ENCODE data around the gene IRAK1.
A peak's percentile ranks its signal among the peaks of the same experiment; 100 is the strongest.
"Not testable (repeated sequence)": the region's sequence is repeated elsewhere in the genome, so short reads cannot be mapped to it uniquely, and the experiment has no call there.

Gene IRAK1

DNA sequence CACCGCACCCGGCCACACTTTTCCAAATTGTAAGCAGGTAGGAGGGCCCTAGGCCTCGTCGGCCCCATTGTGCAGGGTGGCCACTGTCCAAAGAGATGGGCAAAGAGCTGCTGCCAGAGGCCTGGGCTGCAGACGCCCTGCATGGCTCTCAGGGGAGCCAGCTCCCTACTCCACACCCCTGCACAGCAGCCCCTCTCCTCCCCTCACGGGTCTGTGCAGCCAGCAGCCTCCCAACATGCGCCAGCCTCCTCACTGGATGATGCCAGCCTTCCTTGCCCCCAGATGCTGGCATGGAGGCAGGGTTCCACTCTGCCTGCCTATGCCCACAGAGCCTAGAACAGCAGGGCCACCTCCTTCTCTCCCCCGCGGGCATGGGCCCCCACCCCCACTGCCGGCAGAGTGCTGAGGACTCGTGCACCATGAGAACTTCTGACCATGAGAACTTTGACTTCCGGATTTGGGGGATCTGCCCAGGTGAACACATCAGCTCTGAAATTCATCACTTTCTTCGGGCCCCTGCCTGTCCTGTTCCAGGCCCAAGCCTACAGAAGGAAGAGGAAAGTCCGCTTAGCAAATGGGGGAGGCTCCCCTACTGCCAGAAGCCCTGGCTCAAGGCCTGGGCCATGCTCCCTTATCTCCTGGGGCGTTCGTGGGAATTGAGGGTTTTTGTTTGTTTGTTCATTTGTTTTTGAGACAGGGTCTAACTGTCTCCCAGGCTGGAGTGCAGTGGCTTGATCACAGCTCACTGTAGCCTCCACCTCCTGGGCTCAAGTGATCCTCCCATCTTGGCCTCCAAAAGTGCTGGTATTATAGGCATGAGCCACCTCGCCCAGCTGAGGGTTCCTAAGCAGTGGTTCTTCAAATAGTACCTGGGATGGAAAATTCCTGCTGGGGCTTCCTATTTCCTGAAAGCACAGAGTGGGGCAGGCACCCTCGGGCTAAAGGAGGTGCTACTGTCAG is 8.0 kb downstream of the IRAK1 start:
- Histone ChIP-seq H3K36me3 (ENCODE audit: insufficient read depth, low read length) (no peaks in the 10 kb centered on the region), H3K27me3 (ENCODE audit: insufficient read depth, low read length) (no peaks in the 10 kb centered on the region), H3K4me1 (ENCODE audit: control insufficient read depth, insufficient read depth, low read length, unreplicated experiment) (peaks cover 6% of the 10 kb centered on the region), H3K79me2 (ENCODE audit: control insufficient read depth, insufficient read depth, low read length, unreplicated experiment) (peaks cover 8% of the 10 kb centered on the region), H3K27ac (ENCODE audit: low read depth, low read length) (no peak overlapping the region), H2AFZ (ENCODE audit: low read length, unreplicated experiment) (no peak overlapping the region), H3K4me3 (ENCODE audit: low read depth, low read length) (no peak overlapping the region)

DNA sequence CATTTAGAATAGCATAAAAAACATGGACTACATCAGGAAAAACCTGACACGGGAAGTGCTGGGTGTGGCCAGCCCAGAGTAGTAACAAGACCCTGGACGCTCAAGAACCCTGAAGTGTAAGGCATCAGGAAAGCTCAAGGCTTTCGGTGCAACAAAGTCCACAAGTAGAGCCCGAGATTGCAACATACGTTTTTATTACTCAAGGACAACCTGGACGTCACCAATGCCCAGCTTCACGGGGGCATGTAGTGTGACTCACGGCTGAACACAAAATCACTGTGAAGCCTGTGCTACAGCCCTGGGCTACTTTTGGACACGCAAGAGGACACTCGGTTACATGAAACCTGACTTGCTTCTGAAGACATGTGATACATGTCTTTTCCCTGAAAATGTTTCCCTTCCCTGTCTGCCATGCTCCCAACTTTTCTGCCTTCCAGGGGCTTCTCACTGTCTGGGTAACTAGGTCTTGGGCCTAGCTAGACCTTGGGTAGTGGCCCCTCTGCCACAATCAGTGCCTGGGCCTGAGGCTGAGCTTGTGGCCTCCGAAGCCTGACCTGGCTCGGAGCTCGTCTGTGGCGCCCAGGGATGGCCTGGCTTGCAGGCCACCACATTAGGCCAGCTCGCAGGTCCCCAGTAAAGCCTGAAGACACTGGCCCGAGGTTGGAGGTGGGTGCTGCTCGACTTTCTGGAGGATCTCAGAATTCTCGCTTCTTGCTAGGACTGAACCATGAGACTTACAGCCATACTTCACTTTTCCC is 9.2 kb downstream of the IRAK1 start:
- Histone ChIP-seq H3K79me2 (ENCODE audit: control insufficient read depth, insufficient read depth, low read length, unreplicated experiment) (no peaks in the 10 kb centered on the region), H3K4me1 (ENCODE audit: control insufficient read depth, insufficient read depth, low read length, unreplicated experiment) (peaks cover 6% of the 10 kb centered on the region), H3K4me3 (ENCODE audit: low read depth, low read length) (no peak overlapping the region), H3K27me3 (ENCODE audit: insufficient read depth, low read length) (no peaks in the 10 kb centered on the region), H2AFZ (ENCODE audit: low read length, unreplicated experiment) (no peak overlapping the region), H3K27ac (ENCODE audit: low read depth, low read length) (peak overlapping the region; percentile 79), H3K36me3 (ENCODE audit: insufficient read depth, low read length) (no peaks in the 10 kb centered on the region)

DNA sequence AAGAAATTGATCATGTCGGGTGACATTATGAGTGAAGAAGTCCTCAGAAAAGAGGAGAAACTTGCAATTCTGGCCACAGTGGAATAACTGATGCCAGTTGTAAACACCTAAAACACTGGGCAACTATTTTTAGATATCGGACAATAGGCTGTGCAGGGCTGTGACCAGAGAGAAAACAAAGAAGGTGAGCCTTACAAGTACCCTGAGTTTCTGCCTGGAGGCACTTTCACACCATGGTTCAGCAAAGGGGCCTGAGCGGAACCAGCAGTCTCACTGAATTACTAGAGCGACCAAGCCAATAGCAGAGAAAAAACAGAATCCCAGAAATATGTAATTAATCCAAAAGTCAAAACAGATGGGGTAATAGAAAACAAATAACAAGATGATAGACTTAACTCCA is 11.2 kb downstream of the IRAK1 start:
- H3K27me3 ChIP-seq (ENCODE audit: insufficient read depth, low read length), result no peaks in the 10 kb centered on the region

GRCh38 chrX:154006947-154007346 is 12.8 kb downstream of the IRAK1 start:
- no peak overlapping the region for H2AFZ ChIP-seq (ENCODE audit: low read length, unreplicated experiment)
- H3K27ac ChIP-seq (ENCODE audit: low read depth, low read length), result no peak overlapping the region
- no peaks in the 10 kb centered on the region for H3K79me2 ChIP-seq (ENCODE audit: control insufficient read depth, insufficient read depth, low read length, unreplicated experiment)
- no peaks in the 10 kb centered on the region for H3K27me3 ChIP-seq (ENCODE audit: insufficient read depth, low read length)
- H3K4me3 ChIP-seq (ENCODE audit: low read depth, low read length), result no peak overlapping the region
- peaks cover 9% of the 10 kb centered on the region for H3K4me1 ChIP-seq (ENCODE audit: control insufficient read depth, insufficient read depth, low read length, unreplicated experiment)
- no peaks in the 10 kb centered on the region for H3K36me3 ChIP-seq (ENCODE audit: insufficient read depth, low read length)

More for the DNA sequence above, 11.2 kb downstream of the IRAK1 start:
- H3K27ac ChIP-seq (ENCODE audit: low read depth, low read length), result no peak overlapping the region
- H3K4me3 ChIP-seq (ENCODE audit: low read depth, low read length), result no peak overlapping the region
- peaks cover 6% of the 10 kb centered on the region for H3K4me1 ChIP-seq (ENCODE audit: control insufficient read depth, insufficient read depth, low read length, unreplicated experiment)
- H3K36me3 ChIP-seq (ENCODE audit: insufficient read depth, low read length), result no peaks in the 10 kb centered on the region
- no peaks in the 10 kb centered on the region for H3K79me2 ChIP-seq (ENCODE audit: control insufficient read depth, insufficient read depth, low read length, unreplicated experiment)
- no peak overlapping the region for H2AFZ ChIP-seq (ENCODE audit: low read length, unreplicated experiment)

DNA sequence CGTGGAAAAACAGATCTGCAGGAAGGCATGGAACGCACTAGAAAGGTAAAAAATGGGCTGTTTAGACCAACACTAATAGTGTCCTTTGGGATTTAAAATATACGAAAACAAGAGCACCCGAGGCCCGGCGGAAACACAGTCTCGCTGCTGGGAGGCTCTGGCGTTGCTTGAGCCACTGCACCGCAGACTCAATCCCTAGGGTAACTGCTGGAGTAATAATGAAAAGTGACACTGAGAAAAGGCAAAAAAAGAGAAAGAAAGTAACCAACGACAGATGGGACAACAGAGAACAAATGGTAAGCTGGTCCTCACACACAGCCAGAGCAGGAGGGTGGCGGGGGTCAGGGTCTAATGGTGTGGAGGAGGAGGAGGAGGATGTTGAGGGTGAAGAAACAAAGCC is 15.4 kb downstream of the IRAK1 start:
- H3K27me3 ChIP-seq (ENCODE audit: insufficient read depth, low read length), result no peaks in the 10 kb centered on the region
- no peak overlapping the region for H3K27ac ChIP-seq (ENCODE audit: low read depth, low read length)
- H3K4me1 ChIP-seq (ENCODE audit: control insufficient read depth, insufficient read depth, low read length, unreplicated experiment), result peaks cover 3% of the 10 kb centered on the region
- no peak overlapping the region for H3K4me3 ChIP-seq (ENCODE audit: low read depth, low read length)
- H3K36me3 ChIP-seq (ENCODE audit: insufficient read depth, low read length), result no peaks in the 10 kb centered on the region
- no peak overlapping the region for H2AFZ ChIP-seq (ENCODE audit: low read length, unreplicated experiment)
- no peaks in the 10 kb centered on the region for H3K79me2 ChIP-seq (ENCODE audit: control insufficient read depth, insufficient read depth, low read length, unreplicated experiment)

- peak overlapping the region; percentile 71 for H3K27ac ChIP-seq (ENCODE audit: low read depth, low read length)
- H2AFZ ChIP-seq (ENCODE audit: low read length, unreplicated experiment), result peak overlapping the region; percentile 23
Measured at GRCh38 chrX:154002215-154002719, 17.4 kb downstream of the IRAK1 start.

DNA sequence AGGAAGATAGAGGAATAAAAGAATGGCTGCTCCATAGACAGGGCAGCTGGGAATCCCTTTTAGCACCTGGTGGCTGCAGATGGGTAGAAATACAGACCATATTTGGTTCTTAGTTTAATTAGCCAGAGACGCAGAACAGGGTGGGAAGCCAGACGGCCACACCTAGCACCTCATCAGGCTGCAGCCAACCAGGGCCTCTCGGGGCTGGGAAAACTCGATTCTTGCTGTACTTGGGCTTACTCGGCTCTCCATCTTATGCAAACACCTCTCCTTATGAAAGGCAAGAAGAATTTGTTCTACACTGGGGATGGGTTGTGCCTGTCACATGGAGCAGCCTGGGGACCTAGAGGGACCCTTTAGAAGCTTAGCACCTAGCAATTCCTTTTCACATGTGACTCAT is 19.7 kb downstream of the IRAK1 start:
- no peak overlapping the region for H3K4me3 ChIP-seq (ENCODE audit: low read depth, low read length)
- no peaks in the 10 kb centered on the region for H3K27me3 ChIP-seq (ENCODE audit: insufficient read depth, low read length)
- H3K36me3 ChIP-seq (ENCODE audit: insufficient read depth, low read length), result no peaks in the 10 kb centered on the region
- H2AFZ ChIP-seq (ENCODE audit: low read length, unreplicated experiment), result no peak overlapping the region
- H3K4me1 ChIP-seq (ENCODE audit: control insufficient read depth, insufficient read depth, low read length, unreplicated experiment), result peaks cover 3% of the 10 kb centered on the region
- no peaks in the 10 kb centered on the region for H3K79me2 ChIP-seq (ENCODE audit: control insufficient read depth, insufficient read depth, low read length, unreplicated experiment)
- H3K27ac ChIP-seq (ENCODE audit: low read depth, low read length), result no peak overlapping the region

More at GRCh38 chrX:154002215-154002719, 17.4 kb downstream of the IRAK1 start:
- Histone ChIP-seq H3K4me1 (ENCODE audit: control insufficient read depth, insufficient read depth, low read length, unreplicated experiment) (peaks cover 3% of the 10 kb centered on the region), H3K4me3 (ENCODE audit: low read depth, low read length) (no peak overlapping the region), H3K79me2 (ENCODE audit: control insufficient read depth, insufficient read depth, low read length, unreplicated experiment) (no peaks in the 10 kb centered on the region), H3K27me3 (ENCODE audit: insufficient read depth, low read length) (no peaks in the 10 kb centered on the region), H3K36me3 (ENCODE audit: insufficient read depth, low read length) (no peaks in the 10 kb centered on the region)

DNA sequence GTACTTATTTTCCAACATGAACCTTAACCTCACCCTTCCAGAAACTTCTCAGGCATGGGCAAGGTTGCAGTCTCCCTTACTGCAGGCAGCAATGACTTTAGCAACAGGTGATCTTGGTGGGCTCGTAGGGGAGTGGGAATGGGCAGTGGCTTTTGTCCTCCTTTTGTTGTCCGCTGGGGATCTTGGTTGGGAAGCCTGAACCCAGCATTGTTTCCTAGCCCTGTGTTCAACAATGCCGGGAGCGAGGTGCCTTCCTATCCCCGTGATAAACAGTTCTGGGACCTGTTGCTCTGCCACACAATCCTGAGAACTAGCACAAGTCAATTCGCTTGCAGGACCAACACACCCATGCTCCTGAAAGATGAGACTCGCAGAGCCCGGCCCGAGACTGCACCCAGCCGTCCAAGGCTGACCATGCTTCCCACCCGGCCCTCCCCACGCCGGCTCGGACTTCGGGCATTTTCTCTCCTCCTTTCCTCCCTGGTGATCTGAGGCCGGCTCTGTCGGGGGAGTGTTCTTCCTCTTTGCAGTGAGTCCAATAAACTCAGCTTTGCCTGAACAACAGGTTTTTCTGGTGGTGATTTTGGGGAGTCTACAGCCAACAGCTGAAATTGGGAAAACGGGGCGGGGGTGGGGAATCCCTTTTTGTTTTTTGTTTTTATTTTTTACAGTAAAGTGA is 20.2 kb downstream of the IRAK1 start:
- H3K27ac ChIP-seq (ENCODE audit: low read depth, low read length), result no peak overlapping the region
- no peak overlapping the region for H3K4me3 ChIP-seq (ENCODE audit: low read depth, low read length)
- H3K36me3 ChIP-seq (ENCODE audit: insufficient read depth, low read length), result no peaks in the 10 kb centered on the region
- no peaks in the 10 kb centered on the region for H3K27me3 ChIP-seq (ENCODE audit: insufficient read depth, low read length)
- H3K4me1 ChIP-seq (ENCODE audit: control insufficient read depth, insufficient read depth, low read length, unreplicated experiment), result peaks cover 3% of the 10 kb centered on the region
- no peak overlapping the region for H2AFZ ChIP-seq (ENCODE audit: low read length, unreplicated experiment)
- H3K79me2 ChIP-seq (ENCODE audit: control insufficient read depth, insufficient read depth, low read length, unreplicated experiment), result no peaks in the 10 kb centered on the region

- Histone ChIP-seq H2AFZ (ENCODE audit: low read length, unreplicated experiment) (no peak overlapping the region), H3K4me3 (ENCODE audit: low read depth, low read length) (no peak overlapping the region), H3K4me1 (ENCODE audit: control insufficient read depth, insufficient read depth, low read length, unreplicated experiment) (no peaks in the 10 kb centered on the region), H3K27ac (ENCODE audit: low read depth, low read length) (no peak overlapping the region), H3K36me3 (ENCODE audit: insufficient read depth, low read length) (no peaks in the 10 kb centered on the region), H3K79me2 (ENCODE audit: control insufficient read depth, insufficient read depth, low read length, unreplicated experiment) (no peaks in the 10 kb centered on the region), H3K27me3 (ENCODE audit: insufficient read depth, low read length) (no peaks in the 10 kb centered on the region)
Measured at GRCh38 chrX:153995504-153995903, 24.2 kb downstream of the IRAK1 start.

DNA sequence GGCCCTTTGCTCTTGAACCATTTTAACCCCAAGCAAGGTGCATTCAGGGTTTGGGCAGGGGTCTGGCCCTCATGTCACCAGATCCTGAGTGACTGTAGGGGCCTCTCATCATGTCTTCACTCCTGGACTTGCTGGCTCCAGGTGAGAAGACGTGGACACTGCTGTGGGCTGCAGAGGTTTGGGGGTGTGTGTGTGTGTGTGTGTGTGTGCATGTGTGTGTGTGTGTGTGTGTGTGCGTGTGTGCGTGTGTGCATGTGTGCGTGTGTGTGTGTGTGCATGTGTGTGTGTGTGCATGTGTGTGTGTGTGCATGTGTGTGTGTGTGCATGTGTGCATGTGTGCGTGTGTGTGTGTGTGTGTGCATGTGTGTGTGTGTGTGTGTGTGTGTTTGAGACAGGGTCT is 25.3 kb downstream of the IRAK1 start:
- H3K27me3 ChIP-seq (ENCODE audit: insufficient read depth, low read length); H3K27ac ChIP-seq (ENCODE audit: low read depth, low read length); H3K4me1 ChIP-seq (ENCODE audit: control insufficient read depth, insufficient read depth, low read length, unreplicated experiment); H3K36me3 ChIP-seq (ENCODE audit: insufficient read depth, low read length); H2AFZ ChIP-seq (ENCODE audit: low read length, unreplicated experiment); H3K4me3 ChIP-seq (ENCODE audit: low read depth, low read length); H3K79me2 ChIP-seq (ENCODE audit: control insufficient read depth, insufficient read depth, low read length, unreplicated experiment): not testable (repeated sequence)
